Measurements from ENCODE around the gene ZNHIT6.

ZNHIT6 gene

GRCh38 chr1:85621430-85621829, 86.8 kb downstream of the ZNHIT6 start (continued):
- TF ChIP-seq CSRNP3 (CRISPR knock-in tag; IDR thresholded peaks at IDR 0.05), result no peak
- no peak for TF ChIP-seq CSDC2 (CRISPR knock-in tag; IDR thresholded peaks at IDR 0.05)

- no peak for ATAC-seq
- TF ChIP-seq TCF4 (CRISPR knock-in tag; IDR thresholded peaks at IDR 0.05; ENCODE audit: borderline replicate concordance) (no peak), ZNF70 (CRISPR knock-in tag; IDR thresholded peaks at IDR 0.05) (no peak), ZNF8 (CRISPR knock-in tag; IDR thresholded peaks at IDR 0.05) (no peak), ZNF565 (CRISPR knock-in tag; conservative IDR thresholded peaks at IDR 0.05; ENCODE audit: low read depth) (no peak), PATZ1 (CRISPR knock-in tag; IDR thresholded peaks at IDR 0.05; ENCODE audit: borderline replicate concordance) (no peak), ISL1 (CRISPR knock-in tag; IDR thresholded peaks at IDR 0.05) (no peak), ZFP3 (CRISPR knock-in tag; IDR thresholded peaks at IDR 0.05) (no peak), PPARA (CRISPR knock-in tag; IDR thresholded peaks at IDR 0.05; ENCODE audit: borderline replicate concordance) (no peak), TSHZ2 (CRISPR knock-in tag; IDR thresholded peaks at IDR 0.05) (no peak), ZFP30 (CRISPR knock-in tag; IDR thresholded peaks at IDR 0.05) (no peak), ARNTL (CRISPR knock-in tag; IDR thresholded peaks at IDR 0.05; ENCODE audit: borderline replicate concordance, low read depth) (no peak), BACH2 (CRISPR knock-in tag; IDR thresholded peaks at IDR 0.05; ENCODE audit: borderline replicate concordance) (no peak), ESRRG (CRISPR knock-in tag; IDR thresholded peaks at IDR 0.05) (no peak), SNAI2 (CRISPR knock-in tag; IDR thresholded peaks at IDR 0.05) (no peak), GLIS3 (CRISPR knock-in tag; IDR thresholded peaks at IDR 0.05) (no peak), ZC3H10 (CRISPR knock-in tag; IDR thresholded peaks at IDR 0.05) (no peak), CREB5 (CRISPR knock-in tag; IDR thresholded peaks at IDR 0.05; ENCODE audit: low read depth) (no peak), POU6F1 (CRISPR knock-in tag; IDR thresholded peaks at IDR 0.05; ENCODE audit: borderline replicate concordance, low read depth) (no peak)
These were observed 90.6 kb downstream of the ZNHIT6 start for GRCh38 chr1:85617633-85618100.

- no peak for ATAC-seq
- TF ChIP-seq CSRNP3 (CRISPR knock-in tag; IDR thresholded peaks at IDR 0.05) (no peak), RARB (CRISPR knock-in tag; IDR thresholded peaks at IDR 0.05) (no peak), ZNF70 (CRISPR knock-in tag; IDR thresholded peaks at IDR 0.05) (no peak), ZNF565 (CRISPR knock-in tag; conservative IDR thresholded peaks at IDR 0.05; ENCODE audit: low read depth) (no peak), TOX (CRISPR knock-in tag; IDR thresholded peaks at IDR 0.05; ENCODE audit: borderline replicate concordance) (no peak), GLIS3 (CRISPR knock-in tag; IDR thresholded peaks at IDR 0.05) (no peak), PATZ1 (CRISPR knock-in tag; IDR thresholded peaks at IDR 0.05; ENCODE audit: borderline replicate concordance) (no peak), ZNF8 (CRISPR knock-in tag; IDR thresholded peaks at IDR 0.05) (no peak), ISL1 (CRISPR knock-in tag; IDR thresholded peaks at IDR 0.05) (no peak), ESRRG (CRISPR knock-in tag; IDR thresholded peaks at IDR 0.05) (no peak), POU6F1 (CRISPR knock-in tag; IDR thresholded peaks at IDR 0.05; ENCODE audit: borderline replicate concordance, low read depth) (no peak), TCF4 (CRISPR knock-in tag; IDR thresholded peaks at IDR 0.05; ENCODE audit: borderline replicate concordance) (no peak), PPARA (CRISPR knock-in tag; IDR thresholded peaks at IDR 0.05; ENCODE audit: borderline replicate concordance) (no peak)
These were observed 91.5 kb downstream of the ZNHIT6 start for GRCh38 chr1:85616736-85617135.
